CMK (cell line): ENCODE results near the gene TNFAIP1.
A peak's percentile ranks its signal among the peaks of the same experiment; 100 is the strongest.

Source experiments
- DNase-seq: peaks from one replicate; pipeline ENCODE4 v3.0.0-alpha.2; 2010; ENCODE audit warnings: low read depth

The TNFAIP1 gene

GRCh38 chr17:28371245-28372202 is 36.0 kb downstream of the TNFAIP1 start, which contains the start of gene SARM1:
Gene SARM1, plus strand, starts transcription at chr17:28371694. Its CDS starts 339 bp downstream, at chr17:28372033.
- DNase-seq: peak; percentile 58

GRCh38 chr17:28372203-28372944 is 36.8 kb downstream of the TNFAIP1 start:
- DNase-seq: no peak

GRCh38 chr17:28372945-28373274 is 37.3 kb downstream of the TNFAIP1 start:
- no peak for DNase-seq

GRCh38 chr17:28379814-28380801 is 44.5 kb downstream of the TNFAIP1 start:
- peak; percentile 63 for DNase-seq

GRCh38 chr17:28381141-28381825 is 45.7 kb downstream of the TNFAIP1 start:
- DNase-seq: no peak

GRCh38 chr17:28384281-28385036 is 48.9 kb downstream of the TNFAIP1 start:
- DNase-seq: no peak

- DNase-seq: no peak
Measured at GRCh38 chr17:28385037-28385400, 49.5 kb downstream of the TNFAIP1 start.

GRCh38 chr17:28385406-28385805 is 49.8 kb downstream of the TNFAIP1 start:
- no peak for DNase-seq

GRCh38 chr17:28386391-28386790 is 50.8 kb downstream of the TNFAIP1 start:
- DNase-seq: no peak

GRCh38 chr17:28388106-28388505 is 52.5 kb downstream of the TNFAIP1 start:
- DNase-seq: no peak

- DNase-seq: no peak
Measured at GRCh38 chr17:28390141-28390540, 54.6 kb downstream of the TNFAIP1 start.

- no peak for DNase-seq
Measured at GRCh38 chr17:28390563-28390962, 55.0 kb downstream of the TNFAIP1 start.

- DNase-seq: no peak
Measured at GRCh38 chr17:28390984-28391383, 55.4 kb downstream of the TNFAIP1 start.

- no peak for DNase-seq
Measured at GRCh38 chr17:28391401-28391800, 55.8 kb downstream of the TNFAIP1 start.

GRCh38 chr17:28392491-28392890 is 56.9 kb downstream of the TNFAIP1 start:
- DNase-seq: no peak

GRCh38 chr17:28394337-28395116 is 59.0 kb downstream of the TNFAIP1 start:
- no peak for DNase-seq

- no peak for DNase-seq
Measured at GRCh38 chr17:28395426-28395825, 59.9 kb downstream of the TNFAIP1 start.

GRCh38 chr17:28395968-28396367 is 60.4 kb downstream of the TNFAIP1 start:
- no peak for DNase-seq
